ENCODE results near the gene LAPTM5.

Gene LAPTM5

GRCh38 chr1:30741239-30741894 lies 16.2 kb downstream of the LAPTM5 start:
- DNase-seq, result no peak

GRCh38 chr1:30740251-30741238 lies 17.0 kb downstream of the LAPTM5 start:
- no peak for DNase-seq

- no peak for DNase-seq
These were observed 18.0 kb downstream of the LAPTM5 start for GRCh38 chr1:30739601-30740000.

- no peak for DNase-seq
These were observed 18.6 kb downstream of the LAPTM5 start for GRCh38 chr1:30738715-30739559.

- no peak for DNase-seq
These were observed 19.4 kb downstream of the LAPTM5 start for GRCh38 chr1:30738040-30738714.

- no peak for DNase-seq
These were observed 20.1 kb downstream of the LAPTM5 start for GRCh38 chr1:30737357-30738039.

- no peak for DNase-seq
These were observed 21.7 kb downstream of the LAPTM5 start for GRCh38 chr1:30735668-30736498.

- no peak for DNase-seq
These were observed 22.4 kb downstream of the LAPTM5 start for GRCh38 chr1:30735124-30735523.

GRCh38 chr1:30734580-30734979 lies 23.0 kb downstream of the LAPTM5 start:
- DNase-seq, result no peak

- DNase-seq, result no peak
These were observed 23.5 kb downstream of the LAPTM5 start for GRCh38 chr1:30734106-30734505.

- no peak for DNase-seq
These were observed 24.1 kb downstream of the LAPTM5 start for GRCh38 chr1:30733493-30733892.

GRCh38 chr1:30732277-30732996 lies 25.1 kb downstream of the LAPTM5 start:
- DNase-seq, result no peak

GRCh38 chr1:30731806-30732276 lies 25.7 kb downstream of the LAPTM5 start:
- no peak for DNase-seq

- DNase-seq, result no peak
These were observed 26.3 kb downstream of the LAPTM5 start for GRCh38 chr1:30731109-30731805.

GRCh38 chr1:30730346-30731108 lies 27.0 kb downstream of the LAPTM5 start:
- DNase-seq, result no peak

- no peak for DNase-seq
These were observed 27.7 kb downstream of the LAPTM5 start for GRCh38 chr1:30729901-30730300.

- DNase-seq, result no peak
These were observed 28.5 kb downstream of the LAPTM5 start for GRCh38 chr1:30728832-30729638.

- DNase-seq, result no peak
These were observed 29.2 kb downstream of the LAPTM5 start for GRCh38 chr1:30728340-30728739.

Measured in NCI-H1417 treated with DMSO at 0.1 percent for 48 hours (cell line).